Sigmoid colon (tissue), 4 donors: ENCODE results near the gene KCNE1.
"Not testable (repeated sequence)": the region's sequence is repeated elsewhere in the genome, so short reads cannot be mapped to it uniquely, and the experiment has no call there.

Experiments
- CTCF ChIP-seq, 4 experiments: fragments of 450-650 bp in 3 of 4; fragments of 200-600 bp in 1 of 4; IDR thresholded peaks; one replicate each; pipeline ENCODE4 v1.5.1; 2016 to 2019; ENCODE audit warnings: antibody characterized with exemption in 4 of 4, mild to moderate bottlenecking in 3 of 4, moderate library complexity in 2 of 4
- EP300 ChIP-seq, 4 donors: sonication (generic); formaldehyde crosslinking; IDR thresholded peaks; one replicate each; pipeline ENCODE4 v1.6.1; 2017; ENCODE audit warnings: antibody characterized with exemption in 4 of 4
- POLR2A ChIP-seq, 2 donors: fragments of 450-650 bp; IDR thresholded peaks; one replicate each; pipeline ENCODE4 v1.6.1; 2016; ENCODE audit warnings: antibody characterized with exemption in 2 of 2, mild to moderate bottlenecking in 2 of 2, moderate library complexity in 2 of 2
- POLR2AphosphoS5 ChIP-seq, 4 donors: sonication (generic); formaldehyde crosslinking; IDR thresholded peaks; one replicate each; pipeline ENCODE4 v1.6.1; 2017; ENCODE audit warnings: antibody characterized with exemption in 4 of 4

GRCh38 chr21:34554670-34555069 is 42.7 kb upstream of the KCNE1 start:
- TF ChIP-seq CTCF, POLR2A, POLR2AphosphoS5, EP300 (IDR thresholded peaks at IDR 0.05): not testable (repeated sequence)
